OCI-LY3 (cell line): ENCODE data around the gene TRIM32.

Source experiments
- CTCF ChIP-seq: fragments of 200-600, 300-600 bp; sonication (generic); IDR thresholded peaks from 2 replicates; pipeline ENCODE4 v1.5.1; 2014; ENCODE audit warnings: antibody characterized with exemption, low read length, low read depth
- EZH2phosphoT487 ChIP-seq: fragments of 200-600 bp; shearing (Covaris generic); IDR thresholded peaks from 2 replicates; pipeline ENCODE4 v1.6.1; 2018; ENCODE audit warnings: antibody characterized with exemption, mixed run types, low read depth

GRCh38 chr9:116703634-116704033, 16.5 kb downstream of the TRIM32 start:
- no peak for TF ChIP-seq CTCF
- no peak for TF ChIP-seq EZH2phosphoT487
